GM18858 (cell line): ENCODE results near the gene SLC9C1.

Experiments used
- ATAC-seq: cut with Tn5 transposase; IDR thresholded peaks from one replicate; pipeline ENCODE4 v1.9.1; 2021; ENCODE audit not compliant: unreplicated experiment

Gene SLC9C1

GRCh38 chr3:112307557-112307956 is 13.5 kb upstream of the SLC9C1 start:
- no peak for ATAC-seq

GRCh38 chr3:112306825-112307224 is 12.8 kb upstream of the SLC9C1 start:
- ATAC-seq: no peak

- no peak for ATAC-seq
These were observed 10.6 kb upstream of the SLC9C1 start for GRCh38 chr3:112304611-112305010.

GRCh38 chr3:112303764-112304325 is 9.8 kb upstream of the SLC9C1 start:
- peak; percentile 31 for ATAC-seq

- peak; percentile 47 for ATAC-seq
These were observed 9.1 kb upstream of the SLC9C1 start for GRCh38 chr3:112302881-112303763.

GRCh38 chr3:112302150-112302830 is 8.3 kb upstream of the SLC9C1 start:
- no peak for ATAC-seq

- no peak for ATAC-seq
These were observed 4.8 kb upstream of the SLC9C1 start for GRCh38 chr3:112298781-112299180.

GRCh38 chr3:112297714-112298113 is 3.7 kb upstream of the SLC9C1 start:
- ATAC-seq: no peak

GRCh38 chr3:112289011-112289410 is 5.0 kb downstream of the SLC9C1 start:
- no peak for ATAC-seq

- no peak for ATAC-seq
These were observed 13.8 kb downstream of the SLC9C1 start for GRCh38 chr3:112280266-112280665.

- ATAC-seq: no peak
These were observed 20.5 kb downstream of the SLC9C1 start for GRCh38 chr3:112273536-112273935.

GRCh38 chr3:112261742-112262141 is 32.3 kb downstream of the SLC9C1 start:
- ATAC-seq: no peak

- ATAC-seq: no peak
These were observed 33.5 kb downstream of the SLC9C1 start for GRCh38 chr3:112260563-112260962.

GRCh38 chr3:112253301-112253971 is 40.6 kb downstream of the SLC9C1 start:
- no peak for ATAC-seq

- ATAC-seq: peak; percentile 91
These were observed 46.1 kb downstream of the SLC9C1 start for GRCh38 chr3:112247900-112248299.

GRCh38 chr3:112247350-112247749 is 46.7 kb downstream of the SLC9C1 start:
- no peak for ATAC-seq

GRCh38 chr3:112233083-112233482 is 60.9 kb downstream of the SLC9C1 start:
- ATAC-seq: no peak

- ATAC-seq: no peak
These were observed 62.3 kb downstream of the SLC9C1 start for GRCh38 chr3:112231727-112232126.

GRCh38 chr3:112230033-112230432 is 64.0 kb downstream of the SLC9C1 start:
- ATAC-seq: no peak

GRCh38 chr3:112228786-112229185 is 65.2 kb downstream of the SLC9C1 start:
- ATAC-seq: no peak

GRCh38 chr3:112200317-112200666 is 93.7 kb downstream of the SLC9C1 start:
- no peak for ATAC-seq
